GM23338 (cell line): ENCODE data around the gene TCF12. TPM values are rescaled to one million over a fixed set of nuclear protein-coding genes. Genes with fewer than 3 reads are reported as not detected.

Experiments
- ATAC-seq: fragments of 200-7000 bp; cut with Tn5 transposase; 3 replicates; pipeline ENCODE4 v1.9.1; 2020
- DNase-seq: peaks from one replicate; pipeline ENCODE4 v3.0.0-alpha.2; 2015; ENCODE audit warnings: low spot score
- H2AFZ ChIP-seq: fragments of 200-600 bp; sonication (generic); 2 replicates; pipeline ENCODE4 v1.8.0; 2016; ENCODE audit warnings: antibody characterized with exemption, mild to moderate bottlenecking, moderate library complexity
- H3F3A ChIP-seq: fragments of 200-600 bp; sonication (generic); replicated peaks from 2 replicates; pipeline ENCODE4 v1.8.0; 2017; ENCODE audit warnings: antibody characterized with exemption, mixed run types, low read depth
- H3K27ac ChIP-seq: fragments of 200-600 bp; sonication (generic); 2 replicates; pipeline ENCODE4 v1.6.1; 2016; ENCODE audit warnings: low read depth
- H3K27me3 ChIP-seq: fragments of 200-600 bp; sonication (generic); 2 replicates; pipeline ENCODE4 v1.8.0; 2016; ENCODE audit warnings: mild to moderate bottlenecking, mixed run types, moderate library complexity; ENCODE audit not compliant: insufficient read depth
- H3K36me3 ChIP-seq: fragments of 200-600 bp; sonication (generic); 2 replicates; pipeline ENCODE4 v1.8.0; 2016; ENCODE audit warnings: mild to moderate bottlenecking; ENCODE audit not compliant: insufficient read depth
- H3K4me1 ChIP-seq: fragments of 200-600 bp; sonication (generic); 2 replicates; pipeline ENCODE4 v1.8.0; 2016; ENCODE audit warnings: mild to moderate bottlenecking, moderate library complexity; ENCODE audit not compliant: insufficient read depth
- H3K4me2 ChIP-seq: fragments of 200-600 bp; sonication (generic); 2 replicates; pipeline ENCODE4 v1.7.1; 2017; ENCODE audit warnings: mixed run types
- H3K4me3 ChIP-seq: fragments of 200-600 bp; sonication (generic); 2 replicates; pipeline ENCODE4 v1.6.1; 2016; ENCODE audit warnings: mixed run types
- H3K79me2 ChIP-seq: fragments of 200-600 bp; sonication (generic); replicated peaks from 2 replicates; pipeline ENCODE4 v1.8.0; 2017; ENCODE audit warnings: mild to moderate bottlenecking; ENCODE audit not compliant: insufficient read depth
- H3K9me2 ChIP-seq: fragments of 200-600 bp; sonication (generic); 2 replicates; pipeline ENCODE4 v1.8.0; 2017; ENCODE audit not compliant: insufficient read depth
- H4K20me1 ChIP-seq: fragments of 200-600 bp; sonication (generic); replicated peaks from 2 replicates; pipeline ENCODE4 v1.8.0; 2017; ENCODE audit warnings: mild to moderate bottlenecking; ENCODE audit not compliant: insufficient read depth
- H3K27ac Mint-ChIP-seq: 2 replicates; pipeline ENCODE4 v1.8.0; 2020; ENCODE audit warnings: inconsistent platforms, mild to moderate bottlenecking, moderate library complexity, mixed read lengths
- H3K27me3 Mint-ChIP-seq: 3 replicates; pipeline ENCODE4 v1.8.0; 2022; ENCODE audit warnings: low read depth, mild to moderate bottlenecking, moderate library complexity, mixed read lengths, inconsistent platforms; ENCODE audit not compliant: insufficient read depth, poor library complexity
- H3K36me3 Mint-ChIP-seq: 3 replicates; pipeline ENCODE4 v1.8.0; 2021; ENCODE audit warnings: low read depth, mild to moderate bottlenecking, inconsistent platforms, moderate library complexity, mixed read lengths
- H3K4me1 Mint-ChIP-seq: 3 replicates; pipeline ENCODE4 v1.8.0; 2020; ENCODE audit warnings: mild to moderate bottlenecking, inconsistent platforms, mixed read lengths
- H3K4me3 Mint-ChIP-seq: 3 replicates; pipeline ENCODE4 v1.8.0; 2021; ENCODE audit warnings: moderate library complexity, mild to moderate bottlenecking, inconsistent platforms, mixed read lengths
- H3K9me3 Mint-ChIP-seq: 3 replicates; pipeline ENCODE4 v1.8.0; 2020; ENCODE audit warnings: moderate library complexity, mild to moderate bottlenecking, inconsistent platforms, mixed read lengths
- CTCF ChIP-seq, 2 experiments: fragments of 200-600 bp in 1 of 2; sonication (generic) in 1 of 2; conservative IDR thresholded peaks; 2 replicates each; pipeline versions ENCODE4 v1.5.1 to v1.6.1; 2016 to 2017; ENCODE audit warnings: antibody characterized with exemption in 2 of 2, low read depth in 2 of 2, mild to moderate bottlenecking in 2 of 2, moderate library complexity in 1 of 2
- ETS1 ChIP-seq: IDR thresholded peaks from 2 replicates; pipeline ENCODE4 v1.6.1; 2016; ENCODE audit warnings: antibody characterized with exemption
- EZH2phosphoT487 ChIP-seq: fragments of 200-600 bp; sonication (generic); IDR thresholded peaks from one replicate; pipeline ENCODE4 v1.8.1; 2018; ENCODE audit warnings: antibody characterized with exemption; ENCODE audit not compliant: unreplicated experiment
- POLR2AphosphoS5 ChIP-seq: IDR thresholded peaks from 2 replicates; pipeline ENCODE4 v1.6.1; 2016; ENCODE audit warnings: antibody characterized with exemption, low read depth
- REST ChIP-seq: IDR thresholded peaks from one replicate; pipeline ENCODE4 v1.6.1; 2018; ENCODE audit warnings: antibody characterized with exemption; ENCODE audit not compliant: unreplicated experiment
- ZNF114 ChIP-seq: fragments of 250-450 bp; sonication (Bioruptor Pico); IDR thresholded peaks from 2 replicates; pipeline ENCODE4 v1.5.0; 2020; ENCODE audit warnings: mild to moderate bottlenecking, moderate library complexity
- ZNF331 ChIP-seq: fragments of 250-450 bp; sonication (Bioruptor Pico); IDR thresholded peaks from 2 replicates; pipeline ENCODE4 v1.5.0; 2020; ENCODE audit warnings: low read depth, mild to moderate bottlenecking, moderate library complexity
- polyA plus RNA-seq: library from polyadenylated mRNA; unstranded; fragments of >200 nt; fragmentation: Nextera tagmentation; extraction: Ambion mirVana; gene quantifications from 2 replicates; pipeline ENCODE4 v1.2.1, GENCODE V29; 2016
- total RNA-seq: library from RNA; depleted of rRNA; stranded (reverse); fragments of >200 nt; shearing (Covaris generic); gene quantifications from 2 replicates; pipeline ENCODE4 v1.2.3, GENCODE V29; 2014

Gene TCF12
- total and polyA plus RNA-seq, 2 experiments from 2014 or later, result 27.6 to 104 TPM

- TF ChIP-seq POLR2AphosphoS5 (no peak), ZNF114 (CRISPR knock-in tag) (no peak)
Observed at GRCh38 chr15:57172925-57173324, 254.5 kb downstream of the TCF12 start (continued).

GRCh38 chr15:57183041-57183440, 264.6 kb downstream of the TCF12 start:
- no peak for ATAC-seq

More at GRCh38 chr15:57183041-57183440, 264.6 kb downstream of the TCF12 start:
- Histone ChIP-seq H4K20me1 (no peaks in the 10 kb centered on the region), H3K27ac (no peak overlapping the region), H3F3A (no peaks in the 10 kb centered on the region), H3K36me3 (no peaks in the 10 kb centered on the region), H3K9me2 (no peaks in the 10 kb centered on the region), H2AFZ (no peak overlapping the region), H3K27me3 (no peaks in the 10 kb centered on the region), H3K79me2 (no peaks in the 10 kb centered on the region), H3K4me2 (no peak overlapping the region), H3K4me3 (no peak overlapping the region), H3K4me1 (peaks cover 6% of the 10 kb centered on the region; the same call in 1 of the 2 replicates)
- Mint-ChIP-seq H3K27ac (no peak overlapping the region), H3K36me3 (peaks cover 18% of the 10 kb centered on the region), H3K4me1 (peaks cover 4% of the 10 kb centered on the region; the same call in 2 of the 3 replicates), H3K9me3 (no peaks in the 10 kb centered on the region; the same call in 2 of the 3 replicates), H3K4me3 (no peak overlapping the region), H3K27me3 (peaks cover 2% of the 10 kb centered on the region)
- TF ChIP-seq POLR2AphosphoS5 (no peak), ZNF331 (CRISPR knock-in tag) (no peak), REST (no peak), EZH2phosphoT487 (no peak), ZNF114 (CRISPR knock-in tag) (no peak), ETS1 (no peak), CTCF (conservative IDR thresholded peaks at IDR 0.05; ENCODE audit: low read depth in 2 of 2) (no peak)
- no peak for DNase-seq
